Parathyroid adenoma (tissue), 2 donors: Measurements from ENCODE around the gene ARHGAP26.

Experiments
- H2AFZ ChIP-seq: fragments of 300-600 bp; sonication (generic); one replicate; pipeline ENCODE4 v1.7.0; 2017; ENCODE audit warnings: antibody characterized with exemption, mild to moderate bottlenecking
- H3K27ac ChIP-seq: fragments of 300-600 bp; sonication (generic); one replicate; pipeline ENCODE4 v1.7.0; 2017
- H3K27me3 ChIP-seq: fragments of 300-600 bp; sonication (generic); one replicate; pipeline ENCODE4 v1.7.0; 2017; ENCODE audit warnings: low read length; ENCODE audit not compliant: control insufficient read depth, insufficient read depth
- H3K36me3 ChIP-seq: fragments of 300-600 bp; sonication (generic); one replicate; pipeline ENCODE4 v1.7.0; 2017; ENCODE audit warnings: low read length; ENCODE audit not compliant: control insufficient read depth, insufficient read depth
- H3K4me1 ChIP-seq: fragments of 300-600 bp; sonication (generic); one replicate; pipeline ENCODE4 v1.7.0; 2017; ENCODE audit warnings: control low read depth
- H3K4me2 ChIP-seq: fragments of 300-600 bp; sonication (generic); one replicate; pipeline ENCODE4 v1.7.0; 2017; ENCODE audit warnings: low read length
- H3K4me3 ChIP-seq: fragments of 300-600 bp; sonication (generic); one replicate; pipeline ENCODE4 v1.7.0; 2017; ENCODE audit warnings: low read depth, low read length
- H3K79me2 ChIP-seq: fragments of 300-600 bp; sonication (generic); one replicate; pipeline ENCODE4 v1.7.0; 2017; ENCODE audit warnings: control low read depth
- H3K9ac ChIP-seq: fragments of 300-600 bp; sonication (generic); one replicate; pipeline ENCODE4 v1.7.0; 2017; ENCODE audit warnings: mild to moderate bottlenecking
- H3K9me3 ChIP-seq: fragments of 300-600 bp; sonication (generic); one replicate; pipeline ENCODE4 v1.7.0; 2017; ENCODE audit warnings: low read length; ENCODE audit not compliant: control insufficient read depth
- TF ChIP-seq, protein P1 (sequence below): fragments of 300-600 bp; sonication (generic); IDR thresholded peaks from one replicate; pipeline ENCODE4 v1.7.0; 2017; ENCODE audit warnings: antibody characterized with exemption, mild to moderate bottlenecking
- donor health status: primary hyperparathyroidism.

Gene ARHGAP26

GRCh38 chr5:142972064-142972570 is 201.9 kb downstream of the ARHGAP26 start:
- no peaks in the 10 kb centered on the region for H3K4me1 ChIP-seq
- H3K9me3 ChIP-seq: no peaks in the 10 kb centered on the region
- TF ChIP-seq, protein P1, sequence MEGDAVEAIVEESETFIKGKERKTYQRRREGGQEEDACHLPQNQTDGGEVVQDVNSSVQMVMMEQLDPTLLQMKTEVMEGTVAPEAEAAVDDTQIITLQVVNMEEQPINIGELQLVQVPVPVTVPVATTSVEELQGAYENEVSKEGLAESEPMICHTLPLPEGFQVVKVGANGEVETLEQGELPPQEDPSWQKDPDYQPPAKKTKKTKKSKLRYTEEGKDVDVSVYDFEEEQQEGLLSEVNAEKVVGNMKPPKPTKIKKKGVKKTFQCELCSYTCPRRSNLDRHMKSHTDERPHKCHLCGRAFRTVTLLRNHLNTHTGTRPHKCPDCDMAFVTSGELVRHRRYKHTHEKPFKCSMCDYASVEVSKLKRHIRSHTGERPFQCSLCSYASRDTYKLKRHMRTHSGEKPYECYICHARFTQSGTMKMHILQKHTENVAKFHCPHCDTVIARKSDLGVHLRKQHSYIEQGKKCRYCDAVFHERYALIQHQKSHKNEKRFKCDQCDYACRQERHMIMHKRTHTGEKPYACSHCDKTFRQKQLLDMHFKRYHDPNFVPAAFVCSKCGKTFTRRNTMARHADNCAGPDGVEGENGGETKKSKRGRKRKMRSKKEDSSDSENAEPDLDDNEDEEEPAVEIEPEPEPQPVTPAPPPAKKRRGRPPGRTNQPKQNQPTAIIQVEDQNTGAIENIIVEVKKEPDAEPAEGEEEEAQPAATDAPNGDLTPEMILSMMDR: no peak
- no peak overlapping the region for H3K4me3 ChIP-seq
- no peak overlapping the region for H3K4me2 ChIP-seq
- no peaks in the 10 kb centered on the region for H3K36me3 ChIP-seq
- no peak overlapping the region for H3K9ac ChIP-seq
- no peaks in the 10 kb centered on the region for H3K27me3 ChIP-seq
- no peaks in the 10 kb centered on the region for H3K79me2 ChIP-seq
- H3K27ac ChIP-seq: no peak overlapping the region
- no peak overlapping the region for H2AFZ ChIP-seq

GRCh38 chr5:142973932-142974331 is 203.8 kb downstream of the ARHGAP26 start:
- no peak overlapping the region for H2AFZ ChIP-seq
- H3K4me3 ChIP-seq: no peak overlapping the region
- H3K27ac ChIP-seq: no peak overlapping the region
- H3K36me3 ChIP-seq: no peaks in the 10 kb centered on the region
- H3K79me2 ChIP-seq: no peaks in the 10 kb centered on the region
- H3K9me3 ChIP-seq: no peaks in the 10 kb centered on the region
- H3K4me2 ChIP-seq: no peak overlapping the region
- no peak overlapping the region for H3K9ac ChIP-seq
- TF ChIP-seq, protein P1: no peak
- no peaks in the 10 kb centered on the region for H3K4me1 ChIP-seq
- no peaks in the 10 kb centered on the region for H3K27me3 ChIP-seq

DNA sequence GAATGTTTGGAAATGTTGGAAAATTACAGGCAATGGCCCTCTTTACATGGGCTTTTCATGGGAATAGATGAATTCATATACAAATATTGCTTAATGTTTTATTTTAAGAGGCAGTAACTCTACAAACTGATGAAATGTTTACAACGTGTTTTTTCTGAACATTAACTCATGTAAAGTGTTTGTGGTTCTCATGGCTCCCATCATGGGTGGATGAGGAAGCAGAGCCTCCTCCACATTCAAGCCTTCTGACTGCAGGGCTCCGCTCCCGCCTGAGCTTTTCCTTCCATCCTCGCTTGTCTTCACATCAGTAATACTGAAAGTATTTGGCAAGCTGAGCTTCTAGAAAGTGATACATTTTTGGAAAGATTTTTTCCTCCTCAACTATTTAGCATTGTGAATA is 204.2 kb downstream of the ARHGAP26 start:
- Histone ChIP-seq H2AFZ (no peak overlapping the region), H3K27ac (no peak overlapping the region), H3K4me3 (no peak overlapping the region), H3K79me2 (no peaks in the 10 kb centered on the region), H3K4me1 (no peaks in the 10 kb centered on the region), H3K27me3 (no peaks in the 10 kb centered on the region), H3K4me2 (no peak overlapping the region), H3K36me3 (no peaks in the 10 kb centered on the region), H3K9me3 (no peaks in the 10 kb centered on the region), H3K9ac (no peak overlapping the region)
- TF ChIP-seq, protein P1: no peak

DNA sequence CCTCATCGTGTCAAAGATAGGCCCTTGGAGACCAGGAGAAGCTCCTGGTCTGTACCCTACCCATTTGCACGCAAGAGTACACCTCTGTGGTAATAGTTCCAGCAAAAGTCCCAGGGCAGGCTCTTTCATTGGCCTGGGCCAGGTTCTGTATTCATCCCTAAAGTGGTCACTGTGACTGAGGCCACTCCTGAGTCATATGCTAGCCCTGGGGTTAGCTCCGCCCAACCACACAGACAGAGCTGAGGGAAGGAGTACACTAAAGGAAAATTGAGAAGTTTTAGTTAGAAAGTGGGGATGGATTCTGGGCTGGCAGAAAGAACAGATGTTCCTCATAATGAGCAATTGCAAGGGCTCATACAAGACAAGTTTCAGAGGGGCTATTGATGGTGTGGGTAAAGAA is 206.7 kb downstream of the ARHGAP26 start:
- Histone ChIP-seq H3K27me3 (no peaks in the 10 kb centered on the region), H3K9ac (no peak overlapping the region), H3K36me3 (no peaks in the 10 kb centered on the region), H3K4me1 (no peaks in the 10 kb centered on the region), H3K4me2 (no peak overlapping the region), H3K79me2 (no peaks in the 10 kb centered on the region), H3K4me3 (no peak overlapping the region), H2AFZ (no peak overlapping the region), H3K9me3 (no peaks in the 10 kb centered on the region), H3K27ac (no peak overlapping the region)
- TF ChIP-seq, protein P1: no peak

GRCh38 chr5:142977363-142978051 is 207.3 kb downstream of the ARHGAP26 start:
- no peaks in the 10 kb centered on the region for H3K36me3 ChIP-seq
- no peaks in the 10 kb centered on the region for H3K4me1 ChIP-seq
- TF ChIP-seq, protein P1: no peak
- H2AFZ ChIP-seq: no peak overlapping the region
- no peak overlapping the region for H3K4me2 ChIP-seq
- no peaks in the 10 kb centered on the region for H3K27me3 ChIP-seq
- H3K27ac ChIP-seq: no peak overlapping the region
- no peaks in the 10 kb centered on the region for H3K79me2 ChIP-seq
- no peak overlapping the region for H3K4me3 ChIP-seq
- no peaks in the 10 kb centered on the region for H3K9me3 ChIP-seq
- no peak overlapping the region for H3K9ac ChIP-seq
